CD14-positive monocyte (primary cell): ENCODE results near the gene WDR64. TPM values are rescaled to one million over a fixed set of nuclear protein-coding genes. Genes with fewer than 3 reads are reported as not detected.

Experiments used
- DNase-seq, 3 donors: peaks; one replicate each; pipeline ENCODE4 v3.0.0-alpha.2; 2011 to 2022
- H2AFZ ChIP-seq: 2 replicates; pipeline ENCODE4 v1.6.0; 2012; ENCODE audit warnings: mild to moderate bottlenecking, low read depth, low read length, inconsistent platforms; ENCODE audit not compliant: insufficient read depth, poor library complexity, severe bottlenecking
- H3K27ac ChIP-seq, 2 donors: 1 replicate in 1 of 2; 2 replicates in 1 of 2; pipeline ENCODE4 v1.5.1; 2012 to 2013; ENCODE audit warnings: low read length in 2 of 2, control low read depth in 1 of 2, inconsistent platforms in 1 of 2, low read depth in 1 of 2, mild to moderate bottlenecking in 1 of 2
- H3K27me3 ChIP-seq, 2 donors: one replicate each; pipeline versions ENCODE4 v1.6.0 to v1.6.1; 2011 to 2013; ENCODE audit warnings: low read length in 2 of 2; ENCODE audit not compliant: control insufficient read depth in 2 of 2, insufficient read depth in 2 of 2
- H3K36me3 ChIP-seq, 2 donors: replicated peaks in 1 of 2; 1 replicate in 1 of 2; 2 replicates in 1 of 2; pipeline versions ENCODE4 v1.5.1 to v1.6.1; 2012 to 2013; ENCODE audit warnings: low read length in 2 of 2, control low read depth in 1 of 2, inconsistent platforms in 1 of 2, mild to moderate bottlenecking in 1 of 2; ENCODE audit not compliant: insufficient read depth in 2 of 2, control insufficient read depth in 1 of 2
- H3K4me1 ChIP-seq, 2 donors: 1 replicate in 1 of 2; 2 replicates in 1 of 2; pipeline versions ENCODE4 v1.5.1 to v1.6.1; 2012 to 2013; ENCODE audit warnings: low read length in 2 of 2, control low read depth in 1 of 2, inconsistent platforms in 1 of 2, mild to moderate bottlenecking in 1 of 2, moderate library complexity in 1 of 2; ENCODE audit not compliant: insufficient read depth in 2 of 2, control insufficient read depth in 1 of 2
- H3K4me2 ChIP-seq: replicated peaks from 2 replicates; pipeline ENCODE3; 2012; ENCODE audit warnings: low read length, moderate library complexity, mild to moderate bottlenecking; ENCODE audit not compliant: poor library complexity, severe bottlenecking; ENCODE audit errors: extremely low read depth
- H3K4me3 ChIP-seq, 3 experiments: fragments of 200-600 bp in 1 of 3; sonication (generic) in 1 of 3; replicated peaks in 1 of 3; 1 replicate in 2 of 3; 2 replicates in 1 of 3; pipeline ENCODE4 v1.5.1; 2011 to 2013; ENCODE audit warnings: low read length in 3 of 3, mild to moderate bottlenecking in 3 of 3, control low read depth in 2 of 3, low read depth in 2 of 3, inconsistent platforms in 1 of 3, moderate library complexity in 1 of 3
- H3K79me2 ChIP-seq: 2 replicates; pipeline ENCODE4 v1.6.0; 2012; ENCODE audit warnings: mild to moderate bottlenecking, control low read depth, inconsistent platforms, low read length, moderate library complexity; ENCODE audit not compliant: insufficient read depth
- H3K9ac ChIP-seq: 2 replicates; pipeline ENCODE4 v1.6.0; 2017; ENCODE audit warnings: low read length, mild to moderate bottlenecking; ENCODE audit not compliant: insufficient read depth, poor library complexity, severe bottlenecking
- H3K9me3 ChIP-seq, 2 donors: replicated peaks in 1 of 2; 1 replicate in 1 of 2; 2 replicates in 1 of 2; pipeline versions ENCODE4 v1.5.1 to v1.6.1; 2012 to 2013; ENCODE audit warnings: low read length in 2 of 2, control low read depth in 1 of 2; ENCODE audit not compliant: control insufficient read depth in 1 of 2, insufficient read depth in 1 of 2
- H4K20me1 ChIP-seq: 2 replicates; pipeline ENCODE4 v1.6.0; 2012; ENCODE audit warnings: mild to moderate bottlenecking, low read length, control low read depth, moderate library complexity; ENCODE audit not compliant: insufficient read depth
- H3K27ac Mint-ChIP-seq, 7 donors: one replicate each; pipeline ENCODE4 v1.8.0; 2020; ENCODE audit warnings: mild to moderate bottlenecking in 7 of 7, mixed read lengths in 7 of 7, moderate library complexity in 6 of 7, inconsistent platforms in 2 of 7
- H3K27me3 Mint-ChIP-seq, 3 donors: one replicate each; pipeline ENCODE4 v1.8.0; 2021 to 2022; ENCODE audit warnings: low read depth in 3 of 3, mild to moderate bottlenecking in 3 of 3, mixed read lengths in 3 of 3, moderate library complexity in 3 of 3, inconsistent platforms in 1 of 3
- H3K36me3 Mint-ChIP-seq, 2 donors: one replicate each; pipeline ENCODE4 v1.8.0; 2020; ENCODE audit warnings: mixed read lengths in 2 of 2, inconsistent platforms in 1 of 2, mild to moderate bottlenecking in 1 of 2
- H3K4me1 Mint-ChIP-seq: one replicate; pipeline ENCODE4 v1.8.0; 2020; ENCODE audit warnings: mild to moderate bottlenecking, mixed read lengths
- H3K4me3 Mint-ChIP-seq, 2 donors: one replicate each; pipeline ENCODE4 v1.8.0; 2020; ENCODE audit warnings: mild to moderate bottlenecking in 2 of 2, mixed read lengths in 2 of 2, moderate library complexity in 1 of 2
- H3K9me3 Mint-ChIP-seq, 7 donors: one replicate each; pipeline ENCODE4 v1.8.0; 2020 to 2022; ENCODE audit warnings: mixed read lengths in 7 of 7, mild to moderate bottlenecking in 6 of 7, moderate library complexity in 6 of 7, inconsistent platforms in 2 of 7
- WGBS: methylation state at CpG from one replicate; pipeline ENCODE4 v1.1.5; 2013; ENCODE audit warnings: missing lambda C conversion rate; ENCODE audit not compliant: insufficient coverage; 5-methylcytosine and 5-hydroxymethylcytosine counted together
- intact Hi-C, 2 donors: fragments of 100-400 bp; cut with micrococcal nuclease; formaldehyde crosslinking; loops; one replicate each; pipeline versions ENCODE4 v1.15.0 to v1.15.1; 2023
- polyA plus RNA-seq, 3 donors: library from polyadenylated mRNA; depleted of rRNA in 1 of 3; unstranded in 2 of 3; stranded (reverse) in 1 of 3; fragments of 300-500 nt in 2 of 3; fragments of >200 nt in 1 of 3; fragmentation: Illumina TruSeq in 2 of 3; gene quantifications; 1 replicate in 2 of 3; 2 replicates in 1 of 3; pipeline ENCODE4 v1.2.3, GENCODE V29; 2012 to 2021
- TF ChIP-seq, protein P1 (sequence below): fragments of 200-600 bp; IDR thresholded peaks from one replicate; pipeline ENCODE4 v1.8.0; 2022; ENCODE audit warnings: antibody characterized with exemption, mild to moderate bottlenecking

The WDR64 gene
- polyA plus RNA-seq, 3 donors, result not detected

DNA sequence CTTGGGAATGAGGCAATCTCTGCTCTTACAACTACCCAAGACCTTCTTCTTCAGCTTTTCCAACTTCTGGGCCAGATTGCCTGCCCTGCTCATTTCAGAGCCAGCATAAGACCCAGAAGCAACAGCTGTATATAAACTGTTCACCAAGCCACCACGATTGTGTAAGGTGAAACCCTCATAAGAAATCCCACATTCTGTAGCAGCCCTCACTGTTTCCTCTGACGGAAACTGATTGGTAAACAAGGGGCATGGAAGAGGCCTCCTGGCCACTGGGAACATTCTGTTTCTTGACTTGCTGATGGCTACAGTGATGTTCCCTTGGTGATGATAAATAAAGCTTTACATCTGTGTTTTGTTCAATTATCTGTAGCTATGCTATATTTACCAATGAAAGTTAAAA lies 156.2 kb downstream of the WDR64 start:
- intact Hi-C loops, result no loop called here
- WGBS, result no CpG with 5 or more reads among the region's 2 CpGs
- Histone ChIP-seq H3K79me2 (no peaks in the 10 kb centered on the region), H3K36me3 (no peaks in the 10 kb centered on the region), H3K4me2 (no peak overlapping the region), H2AFZ (peak overlapping the region; percentile 44), H3K9ac (no peak overlapping the region), H3K9me3 (no peaks in the 10 kb centered on the region), H3K4me3 (no peak overlapping the region), H3K27me3 (no peaks in the 10 kb centered on the region), H4K20me1 (no peaks in the 10 kb centered on the region), H3K27ac (no peak overlapping the region), H3K4me1 (peaks cover 41 to 49% of the 10 kb centered on the region in 2 donors)
- Mint-ChIP-seq H3K4me1 (peaks cover 56% of the 10 kb centered on the region), H3K4me3 (no peak overlapping the region), H3K36me3 (no peaks in the 10 kb centered on the region), H3K27me3 (peaks cover 0 to under 1% (median under 1%) of the 10 kb centered on the region in 3 donors), H3K9me3 (peaks cover 0 to 4% (median 0%) of the 10 kb centered on the region in 7 donors), H3K27ac (peak overlapping the region in 2 of 7 donors; percentile 45 to 56)
- TF ChIP-seq, protein P1, sequence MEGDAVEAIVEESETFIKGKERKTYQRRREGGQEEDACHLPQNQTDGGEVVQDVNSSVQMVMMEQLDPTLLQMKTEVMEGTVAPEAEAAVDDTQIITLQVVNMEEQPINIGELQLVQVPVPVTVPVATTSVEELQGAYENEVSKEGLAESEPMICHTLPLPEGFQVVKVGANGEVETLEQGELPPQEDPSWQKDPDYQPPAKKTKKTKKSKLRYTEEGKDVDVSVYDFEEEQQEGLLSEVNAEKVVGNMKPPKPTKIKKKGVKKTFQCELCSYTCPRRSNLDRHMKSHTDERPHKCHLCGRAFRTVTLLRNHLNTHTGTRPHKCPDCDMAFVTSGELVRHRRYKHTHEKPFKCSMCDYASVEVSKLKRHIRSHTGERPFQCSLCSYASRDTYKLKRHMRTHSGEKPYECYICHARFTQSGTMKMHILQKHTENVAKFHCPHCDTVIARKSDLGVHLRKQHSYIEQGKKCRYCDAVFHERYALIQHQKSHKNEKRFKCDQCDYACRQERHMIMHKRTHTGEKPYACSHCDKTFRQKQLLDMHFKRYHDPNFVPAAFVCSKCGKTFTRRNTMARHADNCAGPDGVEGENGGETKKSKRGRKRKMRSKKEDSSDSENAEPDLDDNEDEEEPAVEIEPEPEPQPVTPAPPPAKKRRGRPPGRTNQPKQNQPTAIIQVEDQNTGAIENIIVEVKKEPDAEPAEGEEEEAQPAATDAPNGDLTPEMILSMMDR, result no peak
- no peak for DNase-seq

DNA sequence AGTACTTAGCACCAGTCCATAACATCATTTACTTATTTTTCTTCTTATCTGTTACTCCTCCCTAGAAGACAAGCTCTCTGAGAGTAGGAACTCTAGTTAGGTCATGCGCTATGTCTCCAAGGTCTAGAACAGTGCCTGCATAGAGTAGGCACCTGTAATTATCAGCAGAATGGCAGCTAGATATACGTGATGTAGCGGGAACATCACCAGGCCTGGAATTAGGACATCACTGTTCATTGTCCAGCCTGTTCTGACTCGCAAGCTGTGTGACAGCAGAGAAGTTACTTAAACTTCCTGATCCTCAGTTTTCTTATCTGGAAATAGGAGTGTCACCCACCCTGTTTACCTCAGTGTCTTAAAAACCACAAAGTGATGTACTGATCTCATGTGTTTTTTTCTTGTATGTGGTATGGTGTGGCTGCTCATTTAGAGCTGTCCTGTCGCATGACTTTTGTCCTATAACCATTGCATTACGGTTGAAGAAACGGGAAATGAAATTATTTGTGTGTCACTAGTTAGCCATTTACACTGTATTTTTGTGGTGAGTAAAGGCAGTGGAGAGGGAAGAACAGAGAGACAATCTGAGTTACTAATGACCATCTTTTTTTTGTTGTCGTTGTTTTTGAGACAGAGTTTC lies 158.8 kb downstream of the WDR64 start:
- Histone ChIP-seq H3K27ac (peak overlapping the region; percentile 67 to 80), H3K4me3 (no peak overlapping the region), H3K4me1 (peaks cover 43 to 64% of the 10 kb centered on the region in 2 donors), H3K4me2 (peak overlapping the region; percentile 42), H3K27me3 (no peaks in the 10 kb centered on the region), H2AFZ (peak overlapping the region; percentile 47), H3K9me3 (no peaks in the 10 kb centered on the region), H3K79me2 (no peaks in the 10 kb centered on the region), H4K20me1 (no peaks in the 10 kb centered on the region), H3K36me3 (no peaks in the 10 kb centered on the region), H3K9ac (no peak overlapping the region)
- Mint-ChIP-seq H3K27ac (peak overlapping the region; percentile 77 to 95 (median 91)), H3K4me1 (peaks cover 55% of the 10 kb centered on the region), H3K9me3 (no peaks in the 10 kb centered on the region), H3K4me3 (no peak overlapping the region), H3K36me3 (no peaks in the 10 kb centered on the region), H3K27me3 (no peaks in the 10 kb centered on the region)
- intact Hi-C loops, result loop anchor here in 1 of 2 donors (10.0 kb wide), 1 partner anchor 276 kb away; the partner anchor contains the start of gene KMO
- peak; percentile 60 to 74 (median 64) for DNase-seq
- WGBS, result 73% methylated on average over 4 of the region's 8 CpGs
- TF ChIP-seq, protein P1, result no peak
